Measurements from ENCODE around the gene EIF2A.
A peak's percentile ranks its signal among the peaks of the same experiment; 100 is the strongest.
"Not testable (repeated sequence)": the region's sequence is repeated elsewhere in the genome, so short reads cannot be mapped to it uniquely, and the experiment has no call there.

Gene EIF2A

GRCh38 chr3:150602426-150603152 is 56.0 kb downstream of the EIF2A start:
- DNase-seq: no peak

GRCh38 chr3:150603153-150603979 is 56.8 kb downstream of the EIF2A start, which contains the start of gene SELENOT:
Gene SELENOT (plus strand): TSS chr3:150603321. CDS start chr3:150603363, 42 bp downstream.
- peak; percentile 97 to 98 (median 97) for DNase-seq

- no peak for DNase-seq
Observed at GRCh38 chr3:150603980-150604319, 57.4 kb downstream of the EIF2A start.

- peak; percentile 69 to 84 (median 80) for DNase-seq
Observed at GRCh38 chr3:150605998-150606641, 59.5 kb downstream of the EIF2A start.

GRCh38 chr3:150607267-150608065 is 60.9 kb downstream of the EIF2A start:
- DNase-seq: no peak

GRCh38 chr3:150609988-150610387 is 63.4 kb downstream of the EIF2A start:
- DNase-seq: no peak

- peak in 1 of 4 experiments; percentile 24 for DNase-seq
Observed at GRCh38 chr3:150610785-150611184, 64.2 kb downstream of the EIF2A start.

GRCh38 chr3:150611666-150612065 is 65.1 kb downstream of the EIF2A start:
- no peak for DNase-seq

GRCh38 chr3:150612494-150612893 is 65.9 kb downstream of the EIF2A start:
- no peak for DNase-seq

GRCh38 chr3:150613034-150613433 is 66.4 kb downstream of the EIF2A start:
- no peak for DNase-seq

- no peak for DNase-seq
Observed at GRCh38 chr3:150613709-150614480, 67.3 kb downstream of the EIF2A start.

GRCh38 chr3:150620002-150620689 is 73.6 kb downstream of the EIF2A start:
- no peak for DNase-seq

GRCh38 chr3:150622955-150623354 is 76.4 kb downstream of the EIF2A start:
- DNase-seq: not testable (repeated sequence)

- no peak for DNase-seq
Observed at GRCh38 chr3:150623945-150624344, 77.4 kb downstream of the EIF2A start.

- no peak for DNase-seq
Observed at GRCh38 chr3:150626148-150626930, 79.8 kb downstream of the EIF2A start.

- no peak for DNase-seq
Observed at GRCh38 chr3:150627557-150627956, 81.0 kb downstream of the EIF2A start.

GRCh38 chr3:150631515-150632221 is 85.1 kb downstream of the EIF2A start:
- DNase-seq: no peak

GRCh38 chr3:150635076-150635475 is 88.5 kb downstream of the EIF2A start:
- DNase-seq: no peak

- peak; percentile 24 to 51 (median 36) for DNase-seq
Observed at GRCh38 chr3:150635526-150635925, 88.9 kb downstream of the EIF2A start.
